A673 (cell line): ENCODE data around the gene LAMB3.

ENCODE experiments used
- EZH2 ChIP-seq: fragments of 200-600 bp; sonication (generic); IDR thresholded peaks from 2 replicates; pipeline ENCODE4 v1.6.1; 2017; ENCODE audit warnings: borderline replicate concordance, low read depth, mild to moderate bottlenecking, mixed read lengths, antibody characterized with exemption, low read length; ENCODE audit not compliant: poor library complexity, severe bottlenecking
- TF ChIP-seq, protein P1 (sequence below): fragments of 300-800, 200-600 bp; sonication (generic); conservative IDR thresholded peaks from 2 replicates; pipeline ENCODE4 v1.5.1; 2017; ENCODE audit warnings: low read depth, mild to moderate bottlenecking, antibody characterized with exemption, low read length, moderate library complexity, mixed read lengths

DNA sequence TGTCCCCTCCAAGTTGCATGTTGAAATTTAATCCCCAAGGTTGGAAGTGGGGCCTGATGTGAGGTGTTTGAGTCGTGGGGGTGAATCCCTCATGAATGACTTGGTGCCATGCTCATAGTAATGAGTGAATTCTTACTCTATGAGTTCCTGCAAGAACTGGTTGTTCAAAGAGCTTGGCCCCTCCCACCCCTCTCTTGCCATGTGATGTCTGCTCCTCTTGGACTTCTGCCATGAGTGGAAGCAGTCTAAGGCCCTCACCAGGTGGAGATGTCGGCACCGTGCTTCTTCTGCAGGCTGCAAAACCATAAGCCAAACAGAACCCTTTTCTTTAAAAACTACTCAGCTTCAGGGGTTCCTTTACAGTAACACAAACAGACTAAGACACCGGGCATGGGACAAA, 37.3 kb upstream of the LAMB3 start:
- TF ChIP-seq, protein P1, sequence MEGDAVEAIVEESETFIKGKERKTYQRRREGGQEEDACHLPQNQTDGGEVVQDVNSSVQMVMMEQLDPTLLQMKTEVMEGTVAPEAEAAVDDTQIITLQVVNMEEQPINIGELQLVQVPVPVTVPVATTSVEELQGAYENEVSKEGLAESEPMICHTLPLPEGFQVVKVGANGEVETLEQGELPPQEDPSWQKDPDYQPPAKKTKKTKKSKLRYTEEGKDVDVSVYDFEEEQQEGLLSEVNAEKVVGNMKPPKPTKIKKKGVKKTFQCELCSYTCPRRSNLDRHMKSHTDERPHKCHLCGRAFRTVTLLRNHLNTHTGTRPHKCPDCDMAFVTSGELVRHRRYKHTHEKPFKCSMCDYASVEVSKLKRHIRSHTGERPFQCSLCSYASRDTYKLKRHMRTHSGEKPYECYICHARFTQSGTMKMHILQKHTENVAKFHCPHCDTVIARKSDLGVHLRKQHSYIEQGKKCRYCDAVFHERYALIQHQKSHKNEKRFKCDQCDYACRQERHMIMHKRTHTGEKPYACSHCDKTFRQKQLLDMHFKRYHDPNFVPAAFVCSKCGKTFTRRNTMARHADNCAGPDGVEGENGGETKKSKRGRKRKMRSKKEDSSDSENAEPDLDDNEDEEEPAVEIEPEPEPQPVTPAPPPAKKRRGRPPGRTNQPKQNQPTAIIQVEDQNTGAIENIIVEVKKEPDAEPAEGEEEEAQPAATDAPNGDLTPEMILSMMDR: no peak
- no peak for TF ChIP-seq EZH2
